C4-2B (cell line): Measurements from ENCODE around the gene HMGB2.

Experiments
- H3K27ac ChIP-seq: fragments of 450-650 bp; 2 replicates; pipeline ENCODE4 v1.5.1; 2017
- CTCF ChIP-seq: fragments of 450-650 bp; conservative IDR thresholded peaks from 2 replicates; pipeline ENCODE4 v1.5.1; 2017; ENCODE audit warnings: mild to moderate bottlenecking
- ZFX ChIP-seq: fragments of 450-650 bp; IDR thresholded peaks from 2 replicates; pipeline ENCODE4 v1.6.1; 2017

HMGB2 gene

GRCh38 chr4:173333658-173334084, 487 bp downstream of the HMGB2 start:
- H3K27ac ChIP-seq, result peak overlapping the region; percentile 98
- TF ChIP-seq CTCF (no peak), ZFX (no peak)

GRCh38 chr4:173332963-173333657, 1.0 kb downstream of the HMGB2 start:
- H3K27ac ChIP-seq, result peak overlapping the region; percentile 98
- TF ChIP-seq CTCF (no peak), ZFX (no peak)

- TF ChIP-seq ZFX (no peak), CTCF (no peak)
- H3K27ac ChIP-seq, result no peak overlapping the region
Measured at GRCh38 chr4:173332021-173332487, 2.1 kb downstream of the HMGB2 start.

GRCh38 chr4:173330590-173330989, 3.6 kb downstream of the HMGB2 start:
- no peak for TF ChIP-seq ZFX
- no peak for TF ChIP-seq CTCF
- no peak overlapping the region for H3K27ac ChIP-seq

- no peak overlapping the region for H3K27ac ChIP-seq
Measured at GRCh38 chr4:173328236-173328901, 5.8 kb downstream of the HMGB2 start.

GRCh38 chr4:173325007-173325736, 9.0 kb downstream of the HMGB2 start:
- TF ChIP-seq CTCF (no peak), ZFX (no peak)
- no peak overlapping the region for H3K27ac ChIP-seq

More at GRCh38 chr4:173328236-173328901, 5.8 kb downstream of the HMGB2 start:
- no peak for TF ChIP-seq ZFX

- no peak overlapping the region for H3K27ac ChIP-seq
- no peak for TF ChIP-seq ZFX
- TF ChIP-seq CTCF, result no peak
Measured at GRCh38 chr4:173319696-173320095, 14.5 kb downstream of the HMGB2 start.
